K562 (cell line): Measurements from ENCODE around the gene CTSH. TPM values are rescaled to one million over a fixed set of nuclear protein-coding genes. Genes with fewer than 3 reads are reported as not detected.

ENCODE experiments used
- BACH1 ChIP-seq: fragments of 200-800 bp; sonication (Bioruptor generic); IDR thresholded peaks from 2 replicates; pipeline ENCODE4 v1.6.1; 2016; ENCODE audit warnings: missing genetic modification characterization, missing compliant biosample characterization
- CREB1 ChIP-seq, 2 experiments: sonication (generic) in 1 of 2; formaldehyde crosslinking in 1 of 2; IDR thresholded peaks; 2 replicates each; pipeline versions ENCODE4 v1.6.1 to v1.8.0; 2012 to 2022; ENCODE audit warnings: inconsistent platforms in 1 of 2, mild to moderate bottlenecking in 1 of 2, missing genetic modification reagents in 1 of 2, moderate library complexity in 1 of 2
- CREB3 ChIP-seq: fragments of 450-650 bp; conservative IDR thresholded peaks from 2 replicates; pipeline ENCODE4 v1.6.1; 2016; ENCODE audit warnings: missing genetic modification characterization, low read depth, mild to moderate bottlenecking, missing compliant biosample characterization, moderate library complexity
- CREM ChIP-seq: IDR thresholded peaks from 2 replicates; pipeline ENCODE4 v1.6.1; 2014; ENCODE audit warnings: antibody characterized with exemption, low read depth
- FOSL1 ChIP-seq: fragments of 200-800 bp; sonication (Bioruptor generic); conservative IDR thresholded peaks from 2 replicates; pipeline ENCODE4 v1.6.1; 2016; ENCODE audit warnings: missing genetic modification characterization, missing compliant biosample characterization
- NR2C2 ChIP-seq, 2 experiments: fragments of 200-800 bp in 1 of 2; sonication (Bioruptor generic) in 1 of 2; sonication (generic) in 1 of 2; formaldehyde crosslinking in 1 of 2; IDR thresholded peaks; 2 replicates each; pipeline versions ENCODE4 v1.6.1 to v1.8.0; 2016 to 2022; ENCODE audit warnings: mild to moderate bottlenecking in 1 of 2, missing compliant biosample characterization in 1 of 2, missing genetic modification characterization in 1 of 2, missing genetic modification reagents in 1 of 2
- SMC3 ChIP-seq: conservative IDR thresholded peaks from 2 replicates; pipeline ENCODE4 v1.6.1; 2011; ENCODE audit warnings: low read depth, low read length, improper control_type of control experiment; ENCODE audit not compliant: insufficient read depth
- TEAD4 ChIP-seq, 2 experiments: sonication (generic) in 1 of 2; formaldehyde crosslinking in 1 of 2; IDR thresholded peaks; 2 replicates each; pipeline versions ENCODE4 v1.6.1 to v1.8.0; 2012 to 2022; ENCODE audit warnings: borderline replicate concordance in 1 of 2, inconsistent platforms in 1 of 2, low read length in 1 of 2, mild to moderate bottlenecking in 1 of 2, missing genetic modification reagents in 1 of 2
- ZBTB11 ChIP-seq, 3 experiments: fragments of 200-800 bp in 1 of 3; fragments of 250-450 bp in 1 of 3; fragments of 450-650 bp in 1 of 3; sonication (Bioruptor Pico) in 1 of 3; sonication (Bioruptor generic) in 1 of 3; formaldehyde crosslinking in 1 of 3; IDR thresholded peaks; 2 replicates each; pipeline versions ENCODE4 v1.6.1 to v1.8.0; 2016 to 2022; ENCODE audit warnings: mild to moderate bottlenecking in 2 of 3, missing genetic modification characterization in 2 of 3, missing compliant biosample characterization in 1 of 3, moderate library complexity in 1 of 3
- ZBTB17 ChIP-seq: fragments of 450-650 bp; formaldehyde crosslinking; IDR thresholded peaks from 2 replicates; pipeline ENCODE4 v1.4.0; 2020; ENCODE audit warnings: mild to moderate bottlenecking
- ZNF175 ChIP-seq: fragments of 200-800 bp; sonication (Bioruptor generic); IDR thresholded peaks from 2 replicates; pipeline ENCODE4 v1.6.1; 2016; ENCODE audit warnings: low read depth, mild to moderate bottlenecking, missing genetic modification characterization, missing compliant biosample characterization
- ZNF639 ChIP-seq, 2 experiments: fragments of 200-800 bp in 1 of 2; sonication (Bioruptor generic) in 1 of 2; sonication (generic) in 1 of 2; formaldehyde crosslinking in 1 of 2; IDR thresholded peaks in 1 of 2; conservative IDR thresholded peaks in 1 of 2; 2 replicates each; pipeline versions ENCODE4 v1.5.0 to v1.6.1; 2016 to 2020; ENCODE audit warnings: missing compliant biosample characterization in 1 of 2, missing genetic modification characterization in 1 of 2, missing genetic modification reagents in 1 of 2
- polyA plus RNA-seq, 8 experiments: library from polyadenylated mRNA; depleted of rRNA in 4 of 8; stranded (reverse) in 5 of 8; unstranded in 3 of 8; fragments of >200 nt; fragmentation: Nextera tagmentation in 2 of 8; fragmentation: Illumina TruSeq in 1 of 8; extraction: Ambion mirVana in 2 of 8; extraction: Trizol in 1 of 8; gene quantifications; 2 replicates each; pipeline versions ENCODE4 v1.2.1 to v1.2.3, GENCODE V29; 2011 to 2014; ENCODE audit warnings: inconsistent platforms in 1 of 8, missing spikeins in 1 of 8
- total RNA-seq, 7 experiments: library from RNA; depleted of rRNA in 6 of 7; stranded (reverse); fragments of >200 nt in 6 of 7; fragmentation: Illumina TruSeq in 2 of 7; extraction: Trizol in 2 of 7; gene quantifications; 2 replicates each; pipeline versions ENCODE4 v1.2.1 to v1.2.3, GENCODE V29; 2011 to 2021; ENCODE audit warnings: low replicate concordance in 1 of 7

Gene CTSH
- total and polyA plus RNA-seq, 9 of the 15 experiments (the other 6 are each of a cell fraction or from before 2014, with no cell fraction given) = 15.0 to 462 (median 173) TPM

- TF ChIP-seq ZBTB17 (no peak), SMC3 (no peak), FOSL1 (tag) (peak; percentile 59; the same call in 1 of the 2 replicates), CREB3 (tag) (no peak), ZNF639 (CRISPR knock-in tag; conservative IDR thresholded peaks at IDR 0.05 in 1 of 2, IDR thresholded peaks at IDR 0.05 in 1 of 2) (peak in 1 of 2 experiments; percentile 73; a peak in 2 of 4 replicates), ZBTB11 (CRISPR knock-in tag; IDR thresholded peaks at IDR 0.05) (peak in 1 of 3 experiments; percentile 16; a peak in 1 of 6 replicates), BACH1 (tag) (0 out of 2 replicates have a peak, but pooled peaks have one; percentile 26), TEAD4 (IDR thresholded peaks at IDR 0.05; ENCODE audit: low read length) (peak; percentile 7; the same call in 1 of the 2 replicates), TEAD4 (CRISPR knock-in tag; IDR thresholded peaks at IDR 0.05; ENCODE audit: borderline replicate concordance) (no peak), ZNF175 (CRISPR knock-in tag) (peak; percentile 54; the same call in 1 of the 2 replicates), NR2C2 (CRISPR knock-in tag; IDR thresholded peaks at IDR 0.05) (no peak), NR2C2 (tag; IDR thresholded peaks at IDR 0.05) (peak; percentile 66; the same call in 1 of the 2 replicates), CREM (0 out of 2 replicates have a peak, but pooled peaks have one; percentile 8), CREB1 (IDR thresholded peaks at IDR 0.05) (no peak), CREB1 (CRISPR knock-in tag; IDR thresholded peaks at IDR 0.05) (0 out of 2 replicates have a peak, but pooled peaks have one; percentile 18)
These were observed 14.1 kb downstream of the CTSH start (continued) for GRCh38 chr15:78930577-78931388.
